ENCODE results near the gene CACNA2D2. TPM values are rescaled to one million over a fixed set of nuclear protein-coding genes. Genes with fewer than 3 reads are reported as not detected.

CACNA2D2 gene
- total and polyA plus RNA-seq, 2 of the 13 experiments (the other 11 are each of a cell fraction or from before 2014, with no cell fraction given), result not detected

- TF ChIP-seq HNF1A (IDR thresholded peaks at IDR 0.05; ENCODE audit: low read depth) (no peak), HNF1A (CRISPR knock-in tag; IDR thresholded peaks at IDR 0.05; ENCODE audit: borderline replicate concordance) (peak; percentile 56; the same call in 1 of the 2 replicates), HDAC2 (CRISPR knock-in tag; IDR thresholded peaks at IDR 0.05) (0 out of 2 replicates have a peak, but pooled peaks have one; percentile 10), MATR3 (CRISPR knock-in tag; IDR thresholded peaks at IDR 0.05) (no peak), ZEB1 (IDR thresholded peaks at IDR 0.05; ENCODE audit: insufficient replicate concordance, low read depth) (peak; percentile 16), ZBTB49 (CRISPR knock-in tag; IDR thresholded peaks at IDR 0.05; ENCODE audit: borderline replicate concordance) (no peak), ZFAT (CRISPR knock-in tag; conservative IDR thresholded peaks at IDR 0.05) (no peak), ZSCAN30 (CRISPR knock-in tag; IDR thresholded peaks at IDR 0.05) (no peak), HIVEP1 (CRISPR knock-in tag; IDR thresholded peaks at IDR 0.05) (no peak; the same call in 1 of the 2 replicates), ZNF101 (CRISPR knock-in tag; IDR thresholded peaks at IDR 0.05; ENCODE audit: borderline replicate concordance, low read depth) (no peak), ZMYM4 (CRISPR knock-in tag; IDR thresholded peaks at IDR 0.05) (no peak), NFYB (CRISPR knock-in tag; IDR thresholded peaks at IDR 0.05) (no peak), MEIS1 (CRISPR knock-in tag; IDR thresholded peaks at IDR 0.05; ENCODE audit: borderline replicate concordance) (no peak), ZNF703 (CRISPR knock-in tag; IDR thresholded peaks at IDR 0.05; ENCODE audit: borderline replicate concordance) (no peak; the same call in 1 of the 2 replicates)
- TF ChIP-seq, protein P1, sequence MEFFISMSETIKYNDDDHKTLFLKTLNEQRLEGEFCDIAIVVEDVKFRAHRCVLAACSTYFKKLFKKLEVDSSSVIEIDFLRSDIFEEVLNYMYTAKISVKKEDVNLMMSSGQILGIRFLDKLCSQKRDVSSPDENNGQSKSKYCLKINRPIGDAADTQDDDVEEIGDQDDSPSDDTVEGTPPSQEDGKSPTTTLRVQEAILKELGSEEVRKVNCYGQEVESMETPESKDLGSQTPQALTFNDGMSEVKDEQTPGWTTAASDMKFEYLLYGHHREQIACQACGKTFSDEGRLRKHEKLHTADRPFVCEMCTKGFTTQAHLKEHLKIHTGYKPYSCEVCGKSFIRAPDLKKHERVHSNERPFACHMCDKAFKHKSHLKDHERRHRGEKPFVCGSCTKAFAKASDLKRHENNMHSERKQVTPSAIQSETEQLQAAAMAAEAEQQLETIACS (CRISPR knock-in tag; IDR thresholded peaks at IDR 0.05), result peak; percentile 90
- TF ChIP-seq, protein P2, sequence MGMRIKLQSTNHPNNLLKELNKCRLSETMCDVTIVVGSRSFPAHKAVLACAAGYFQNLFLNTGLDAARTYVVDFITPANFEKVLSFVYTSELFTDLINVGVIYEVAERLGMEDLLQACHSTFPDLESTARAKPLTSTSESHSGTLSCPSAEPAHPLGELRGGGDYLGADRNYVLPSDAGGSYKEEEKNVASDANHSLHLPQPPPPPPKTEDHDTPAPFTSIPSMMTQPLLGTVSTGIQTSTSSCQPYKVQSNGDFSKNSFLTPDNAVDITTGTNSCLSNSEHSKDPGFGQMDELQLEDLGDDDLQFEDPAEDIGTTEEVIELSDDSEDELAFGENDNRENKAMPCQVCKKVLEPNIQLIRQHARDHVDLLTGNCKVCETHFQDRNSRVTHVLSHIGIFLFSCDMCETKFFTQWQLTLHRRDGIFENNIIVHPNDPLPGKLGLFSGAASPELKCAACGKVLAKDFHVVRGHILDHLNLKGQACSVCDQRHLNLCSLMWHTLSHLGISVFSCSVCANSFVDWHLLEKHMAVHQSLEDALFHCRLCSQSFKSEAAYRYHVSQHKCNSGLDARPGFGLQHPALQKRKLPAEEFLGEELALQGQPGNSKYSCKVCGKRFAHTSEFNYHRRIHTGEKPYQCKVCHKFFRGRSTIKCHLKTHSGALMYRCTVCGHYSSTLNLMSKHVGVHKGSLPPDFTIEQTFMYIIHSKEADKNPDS (CRISPR knock-in tag; IDR thresholded peaks at IDR 0.05), result no peak
Measured at GRCh38 chr3:50320853-50321335, 182.5 kb downstream of the CACNA2D2 start (continued).

Data from HepG2 (cell line).